ENCODE data around the gene ITPK1.

The ITPK1 gene

GRCh38 chr14:93047157-93047556 lies 68.6 kb downstream of the ITPK1 start:
- Histone ChIP-seq H3K4me1 (ENCODE audit: insufficient read depth, low read length) (no peaks in the 10 kb centered on the region), H2AFZ (ENCODE audit: low read depth, low read length) (no peak overlapping the region), H3K4me3 (ENCODE audit: low read depth in 1 of 2, low read length in 2 of 2) (no peak overlapping the region), H3K27me3 (ENCODE audit: insufficient read depth, low read length, poor library complexity) (no peaks in the 10 kb centered on the region), H3K79me2 (ENCODE audit: insufficient read depth, low read length) (peaks cover 3% of the 10 kb centered on the region), H3K9ac (ENCODE audit: low read depth, low read length) (no peak overlapping the region), H3K27ac (ENCODE audit: low read length) (no peak overlapping the region), H3K4me2 (ENCODE audit: insufficient read depth, low read length) (no peak overlapping the region), H4K20me1 (ENCODE audit: insufficient read depth, low read length) (peaks cover 44% of the 10 kb centered on the region), H3K36me3 (ENCODE audit: insufficient read depth, low read length) (0 out of 2 replicates have a peak, but pooled peaks cover 6% of the 10 kb centered on the region), H3K9me3 (ENCODE audit: insufficient read depth, low read length, severe bottlenecking) (no peaks in the 10 kb centered on the region)
- ATAC-seq (ENCODE audit: insufficient read depth, low read depth): no peak
- DNase-seq: no peak
- no peak for TF ChIP-seq EZH2 (IDR thresholded peaks at IDR 0.05; ENCODE audit: borderline replicate concordance, low read depth, low read length, severe bottlenecking)

GRCh38 chr14:93046705-93047050 lies 69.0 kb downstream of the ITPK1 start:
- Histone ChIP-seq H3K27ac (ENCODE audit: low read length) (no peak overlapping the region), H2AFZ (ENCODE audit: low read depth, low read length) (no peak overlapping the region), H3K4me2 (ENCODE audit: insufficient read depth, low read length) (no peak overlapping the region), H3K9me3 (ENCODE audit: insufficient read depth, low read length, severe bottlenecking) (no peaks in the 10 kb centered on the region), H3K79me2 (ENCODE audit: insufficient read depth, low read length) (peaks cover 8% of the 10 kb centered on the region), H3K4me1 (ENCODE audit: insufficient read depth, low read length) (no peaks in the 10 kb centered on the region), H3K9ac (ENCODE audit: low read depth, low read length) (no peak overlapping the region), H3K4me3 (ENCODE audit: low read depth in 1 of 2, low read length in 2 of 2) (no peak overlapping the region), H3K27me3 (ENCODE audit: insufficient read depth, low read length, poor library complexity) (no peaks in the 10 kb centered on the region), H4K20me1 (ENCODE audit: insufficient read depth, low read length) (peaks cover 49% of the 10 kb centered on the region), H3K36me3 (ENCODE audit: insufficient read depth, low read length) (0 out of 2 replicates have a peak, but pooled peaks cover 6% of the 10 kb centered on the region)
- ATAC-seq (ENCODE audit: insufficient read depth, low read depth) (no peak), DNase-seq (no peak)
- TF ChIP-seq EZH2 (IDR thresholded peaks at IDR 0.05; ENCODE audit: borderline replicate concordance, low read depth, low read length, severe bottlenecking): no peak
- TF ChIP-seq CTCF (IDR thresholded peaks at IDR 0.05; ENCODE audit: borderline replicate concordance, extremely low read depth, low read length, poor library complexity, severe bottlenecking): no peak

- no peak for DNase-seq
- no peak for TF ChIP-seq CTCF (IDR thresholded peaks at IDR 0.05; ENCODE audit: borderline replicate concordance, extremely low read depth, low read length, poor library complexity, severe bottlenecking)
- TF ChIP-seq EZH2 (IDR thresholded peaks at IDR 0.05; ENCODE audit: borderline replicate concordance, low read depth, low read length, severe bottlenecking): no peak
- no peak overlapping the region for H3K4me2 ChIP-seq (ENCODE audit: insufficient read depth, low read length)
- ATAC-seq (ENCODE audit: insufficient read depth, low read depth): no peak
- 0 out of 2 replicates have a peak, but pooled peaks cover 6% of the 10 kb centered on the region for H3K36me3 ChIP-seq (ENCODE audit: insufficient read depth, low read length)
- no peak overlapping the region for H3K27ac ChIP-seq (ENCODE audit: low read length)
- no peaks in the 10 kb centered on the region for H3K27me3 ChIP-seq (ENCODE audit: insufficient read depth, low read length, poor library complexity)
- no peak overlapping the region for H2AFZ ChIP-seq (ENCODE audit: low read depth, low read length)
- H3K4me1 ChIP-seq (ENCODE audit: insufficient read depth, low read length): no peaks in the 10 kb centered on the region
- peaks cover 54% of the 10 kb centered on the region for H4K20me1 ChIP-seq (ENCODE audit: insufficient read depth, low read length)
- H3K4me3 ChIP-seq (ENCODE audit: low read depth in 1 of 2, low read length in 2 of 2): no peak overlapping the region
- H3K9ac ChIP-seq (ENCODE audit: low read depth, low read length): no peak overlapping the region
- peaks cover 11% of the 10 kb centered on the region for H3K79me2 ChIP-seq (ENCODE audit: insufficient read depth, low read length)
- H3K9me3 ChIP-seq (ENCODE audit: insufficient read depth, low read length, severe bottlenecking): no peaks in the 10 kb centered on the region
Observed at GRCh38 chr14:93045965-93046704, 69.6 kb downstream of the ITPK1 start.

GRCh38 chr14:93045211-93045674 lies 70.5 kb downstream of the ITPK1 start:
- Histone ChIP-seq H3K4me3 (ENCODE audit: low read depth in 1 of 2, low read length in 2 of 2) (no peak overlapping the region), H4K20me1 (ENCODE audit: insufficient read depth, low read length) (peaks cover 62% of the 10 kb centered on the region), H3K36me3 (ENCODE audit: insufficient read depth, low read length) (0 out of 2 replicates have a peak, but pooled peaks cover 1% of the 10 kb centered on the region), H3K9me3 (ENCODE audit: insufficient read depth, low read length, severe bottlenecking) (no peaks in the 10 kb centered on the region), H3K4me1 (ENCODE audit: insufficient read depth, low read length) (no peaks in the 10 kb centered on the region), H3K79me2 (ENCODE audit: insufficient read depth, low read length) (peaks cover 11% of the 10 kb centered on the region), H2AFZ (ENCODE audit: low read depth, low read length) (no peak overlapping the region), H3K27me3 (ENCODE audit: insufficient read depth, low read length, poor library complexity) (no peaks in the 10 kb centered on the region), H3K9ac (ENCODE audit: low read depth, low read length) (no peak overlapping the region), H3K4me2 (ENCODE audit: insufficient read depth, low read length) (no peak overlapping the region), H3K27ac (ENCODE audit: low read length) (no peak overlapping the region)
- TF ChIP-seq CTCF (IDR thresholded peaks at IDR 0.05; ENCODE audit: borderline replicate concordance, extremely low read depth, low read length, poor library complexity, severe bottlenecking) (no peak), EZH2 (IDR thresholded peaks at IDR 0.05; ENCODE audit: borderline replicate concordance, low read depth, low read length, severe bottlenecking) (no peak)
- ATAC-seq (ENCODE audit: insufficient read depth, low read depth) (no peak), DNase-seq (no peak)

Measured in DND-41 (cell line).